Mesothelial cell of epicardium (in vitro differentiated cells): ENCODE results near the gene NEK10. TPM values are rescaled to one million over a fixed set of nuclear protein-coding genes. Genes with fewer than 3 reads are reported as not detected.

Source experiments
- DNase-seq, 2 experiments: peaks; one replicate each; pipeline ENCODE4 v3.0.0; 2021; ENCODE audit warnings: low spot score in 2 of 2; ENCODE audit not compliant: unreplicated experiment in 2 of 2
- H3K27ac Mint-ChIP-seq: 2 replicates; pipeline ENCODE4 v1.8.0; 2021; ENCODE audit warnings: mixed read lengths
- H3K27me3 Mint-ChIP-seq: 2 replicates; pipeline ENCODE4 v1.8.0; 2021; ENCODE audit warnings: low read depth, mixed read lengths
- H3K36me3 Mint-ChIP-seq: 2 replicates; pipeline ENCODE4 v1.8.0; 2021; ENCODE audit warnings: mixed read lengths
- H3K4me1 Mint-ChIP-seq: 2 replicates; pipeline ENCODE4 v1.8.0; 2021; ENCODE audit warnings: mixed read lengths
- H3K4me3 Mint-ChIP-seq: 2 replicates; pipeline ENCODE4 v1.8.0; 2021; ENCODE audit warnings: mild to moderate bottlenecking, moderate library complexity, mixed read lengths
- H3K9me3 Mint-ChIP-seq: 2 replicates; pipeline ENCODE4 v1.8.0; 2021; ENCODE audit warnings: mixed read lengths
- CTCF ChIP-seq: fragments of 200-600 bp; sonication (generic); IDR thresholded peaks from one replicate; pipeline ENCODE4 v1.5.0; 2021; ENCODE audit warnings: antibody characterized with exemption; ENCODE audit not compliant: unreplicated experiment
- total RNA-seq: library from RNA; stranded (reverse); gene quantifications from 3 replicates; pipeline ENCODE4 v1.2.1, GENCODE V29; 2021

NEK10 gene
- total RNA-seq, 1 donor from 2014 or later, result 1.2 TPM

DNA sequence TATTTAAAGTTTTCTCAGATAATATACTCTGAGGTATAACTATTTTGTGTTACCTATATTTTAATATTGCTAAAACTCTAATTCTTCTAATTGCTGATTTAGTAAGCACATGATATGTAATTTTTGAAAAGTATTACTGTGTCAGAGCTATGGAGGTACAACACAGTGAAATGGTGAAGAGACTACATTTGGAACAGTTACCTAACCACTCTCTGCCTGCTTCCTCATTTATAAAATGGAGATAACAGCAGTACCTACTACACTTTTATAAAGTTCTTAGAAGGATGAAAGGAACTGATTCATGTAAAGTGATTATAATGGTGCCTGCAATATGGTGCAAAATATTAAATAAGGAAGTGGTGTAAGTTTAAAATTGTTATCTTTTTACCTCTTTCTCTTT is 16.3 kb upstream of the NEK10 start:
- Mint-ChIP-seq H3K4me3 (no peak overlapping the region), H3K27me3 (no peaks in the 10 kb centered on the region), H3K27ac (no peak overlapping the region), H3K4me1 (peaks cover 2% of the 10 kb centered on the region), H3K9me3 (no peaks in the 10 kb centered on the region), H3K36me3 (peaks cover 22% of the 10 kb centered on the region)
- no peak for DNase-seq
- no peak for TF ChIP-seq CTCF

- no peak overlapping the region for H3K27ac Mint-ChIP-seq
- no peaks in the 10 kb centered on the region for H3K27me3 Mint-ChIP-seq
- H3K9me3 Mint-ChIP-seq, result no peaks in the 10 kb centered on the region
- no peak overlapping the region for H3K4me3 Mint-ChIP-seq
- peaks cover 21% of the 10 kb centered on the region for H3K36me3 Mint-ChIP-seq
- H3K4me1 Mint-ChIP-seq, result peaks cover 2% of the 10 kb centered on the region
- DNase-seq, result no peak
- TF ChIP-seq CTCF, result no peak
Measured at GRCh38 chr3:27384191-27384590, 15.0 kb upstream of the NEK10 start.

GRCh38 chr3:27380433-27381357 is 11.5 kb upstream of the NEK10 start:
- H3K4me1 Mint-ChIP-seq, result peaks cover 2% of the 10 kb centered on the region
- H3K27me3 Mint-ChIP-seq, result no peaks in the 10 kb centered on the region
- no peak overlapping the region for H3K4me3 Mint-ChIP-seq
- no peak for DNase-seq
- TF ChIP-seq CTCF, result no peak
- no peak overlapping the region for H3K27ac Mint-ChIP-seq
- H3K9me3 Mint-ChIP-seq, result no peaks in the 10 kb centered on the region
- H3K36me3 Mint-ChIP-seq, result peaks cover 19% of the 10 kb centered on the region

DNA sequence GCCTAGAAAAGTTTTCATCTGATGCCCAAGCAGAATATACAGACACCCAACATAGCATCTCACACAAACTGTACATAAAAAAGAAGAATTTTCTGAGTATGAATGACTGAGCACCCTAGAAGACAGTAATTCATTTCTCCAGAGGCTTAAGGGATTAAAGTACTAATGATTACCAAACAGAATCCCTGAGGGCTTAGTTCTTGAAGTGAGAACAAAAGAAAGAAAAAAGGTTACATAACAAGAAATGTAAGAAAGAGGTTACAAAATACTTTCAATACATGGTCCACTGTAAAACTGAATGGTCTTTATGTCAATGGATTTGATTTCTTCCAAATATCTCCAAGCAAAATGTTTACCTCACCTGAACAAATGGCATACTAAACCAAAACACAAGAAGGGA is 9.1 kb upstream of the NEK10 start:
- no peaks in the 10 kb centered on the region for H3K9me3 Mint-ChIP-seq
- H3K36me3 Mint-ChIP-seq, result peaks cover 11% of the 10 kb centered on the region
- H3K27me3 Mint-ChIP-seq, result no peaks in the 10 kb centered on the region
- DNase-seq, result no peak
- no peak overlapping the region for H3K4me3 Mint-ChIP-seq
- H3K27ac Mint-ChIP-seq, result no peak overlapping the region
- TF ChIP-seq CTCF, result no peak
- peaks cover 2% of the 10 kb centered on the region for H3K4me1 Mint-ChIP-seq

DNA sequence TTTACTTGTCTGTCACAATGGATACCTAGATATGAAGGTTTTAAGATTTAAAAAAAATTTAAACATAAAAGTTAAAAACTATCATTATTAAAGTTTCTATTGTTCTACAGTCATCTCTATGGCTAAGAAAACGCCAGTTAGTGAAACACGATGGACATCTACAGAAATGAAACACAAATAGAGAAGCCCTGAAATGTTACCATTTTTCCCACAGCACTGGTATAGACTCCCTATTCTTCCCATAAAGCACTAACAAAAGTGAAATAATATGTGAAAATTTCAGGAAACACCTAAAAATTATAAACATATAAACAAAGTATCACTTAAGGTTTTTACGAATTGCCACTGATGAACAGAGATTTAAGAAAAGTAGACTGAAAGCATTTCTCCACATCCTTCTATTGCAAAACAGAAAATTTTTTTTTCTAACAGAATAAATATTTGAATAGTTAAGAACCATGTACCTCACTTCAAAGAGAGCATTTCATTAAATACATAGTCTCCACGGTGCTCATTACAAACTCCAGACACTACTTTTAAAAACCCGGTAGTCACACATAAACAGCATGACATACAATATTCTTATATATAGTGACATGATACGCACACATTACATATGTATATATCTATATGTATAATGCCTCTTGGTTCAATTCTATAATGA is 7.1 kb upstream of the NEK10 start:
- Mint-ChIP-seq H3K9me3 (no peaks in the 10 kb centered on the region), H3K4me1 (peaks cover 2% of the 10 kb centered on the region), H3K27ac (no peak overlapping the region), H3K27me3 (no peaks in the 10 kb centered on the region), H3K36me3 (peaks cover 7% of the 10 kb centered on the region), H3K4me3 (no peak overlapping the region)
- TF ChIP-seq CTCF, result no peak
- DNase-seq, result no peak
